Panc1 (cell line): ENCODE measurements around the gene LRRC59.

ENCODE experiments used
- POLR2AphosphoS5 ChIP-seq: IDR thresholded peaks from 2 replicates; pipeline ENCODE4 v1.6.1; 2012; ENCODE audit warnings: mild to moderate bottlenecking, low read depth, low read length, moderate library complexity
- REST ChIP-seq, 2 experiments: IDR thresholded peaks; 2 replicates each; pipeline ENCODE4 v1.6.1; 2011 to 2012; ENCODE audit warnings: low read depth in 2 of 2, control low read depth in 1 of 2, low read length in 1 of 2, mild to moderate bottlenecking in 1 of 2, moderate library complexity in 1 of 2; ENCODE audit not compliant: insufficient read depth in 1 of 2
- TF ChIP-seq, protein P1 (sequence below): fragments of 450-650 bp; IDR thresholded peaks from 2 replicates; pipeline ENCODE4 v1.5.1; 2017; ENCODE audit warnings: mild to moderate bottlenecking

DNA sequence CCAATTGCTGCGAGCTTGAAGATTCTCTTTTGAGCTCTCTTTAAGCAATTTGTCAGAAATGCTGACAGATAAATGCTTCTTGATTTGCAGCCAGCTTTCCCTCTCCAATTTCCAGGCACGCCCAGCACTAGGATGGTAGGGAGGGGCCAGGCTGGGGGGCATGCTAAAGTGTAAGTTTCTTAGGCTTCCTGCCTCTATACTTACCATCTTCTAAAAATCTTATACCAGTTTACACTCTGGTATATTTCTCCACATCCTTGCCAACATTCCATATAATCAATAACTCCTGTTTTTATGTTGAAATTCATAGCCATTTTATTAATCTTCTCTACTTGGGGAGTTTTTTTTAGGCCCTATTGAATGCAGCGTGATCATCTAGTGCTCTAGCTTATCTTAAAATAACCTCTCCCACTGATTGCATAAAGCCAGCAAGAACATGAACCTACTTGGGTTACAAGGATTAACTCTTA, 46.2 kb upstream of the LRRC59 start:
- TF ChIP-seq, protein P1, sequence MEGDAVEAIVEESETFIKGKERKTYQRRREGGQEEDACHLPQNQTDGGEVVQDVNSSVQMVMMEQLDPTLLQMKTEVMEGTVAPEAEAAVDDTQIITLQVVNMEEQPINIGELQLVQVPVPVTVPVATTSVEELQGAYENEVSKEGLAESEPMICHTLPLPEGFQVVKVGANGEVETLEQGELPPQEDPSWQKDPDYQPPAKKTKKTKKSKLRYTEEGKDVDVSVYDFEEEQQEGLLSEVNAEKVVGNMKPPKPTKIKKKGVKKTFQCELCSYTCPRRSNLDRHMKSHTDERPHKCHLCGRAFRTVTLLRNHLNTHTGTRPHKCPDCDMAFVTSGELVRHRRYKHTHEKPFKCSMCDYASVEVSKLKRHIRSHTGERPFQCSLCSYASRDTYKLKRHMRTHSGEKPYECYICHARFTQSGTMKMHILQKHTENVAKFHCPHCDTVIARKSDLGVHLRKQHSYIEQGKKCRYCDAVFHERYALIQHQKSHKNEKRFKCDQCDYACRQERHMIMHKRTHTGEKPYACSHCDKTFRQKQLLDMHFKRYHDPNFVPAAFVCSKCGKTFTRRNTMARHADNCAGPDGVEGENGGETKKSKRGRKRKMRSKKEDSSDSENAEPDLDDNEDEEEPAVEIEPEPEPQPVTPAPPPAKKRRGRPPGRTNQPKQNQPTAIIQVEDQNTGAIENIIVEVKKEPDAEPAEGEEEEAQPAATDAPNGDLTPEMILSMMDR, result no peak
- TF ChIP-seq REST (IDR thresholded peaks at IDR 0.05; ENCODE audit: insufficient read depth in 1 of 2, low read depth in 2 of 2, low read length in 1 of 2) (no peak), POLR2AphosphoS5 (no peak)
